Measurements from ENCODE around the gene RBM20.

The RBM20 gene

GRCh38 chr10:110843031-110843430 is 198.9 kb downstream of the RBM20 start:
- TF ChIP-seq ZNF8 (CRISPR knock-in tag; IDR thresholded peaks at IDR 0.05) (no peak), PPARA (CRISPR knock-in tag; IDR thresholded peaks at IDR 0.05; ENCODE audit: borderline replicate concordance) (no peak), ZFP30 (CRISPR knock-in tag; IDR thresholded peaks at IDR 0.05) (no peak), BACH2 (CRISPR knock-in tag; IDR thresholded peaks at IDR 0.05; ENCODE audit: borderline replicate concordance) (no peak), ZFP3 (CRISPR knock-in tag; IDR thresholded peaks at IDR 0.05) (no peak), CSDC2 (CRISPR knock-in tag; IDR thresholded peaks at IDR 0.05) (no peak), OSR1 (CRISPR knock-in tag; IDR thresholded peaks at IDR 0.05) (no peak), TCF4 (CRISPR knock-in tag; IDR thresholded peaks at IDR 0.05; ENCODE audit: borderline replicate concordance) (no peak), CSRNP3 (CRISPR knock-in tag; IDR thresholded peaks at IDR 0.05) (no peak), ARNTL (CRISPR knock-in tag; IDR thresholded peaks at IDR 0.05; ENCODE audit: borderline replicate concordance, low read depth) (no peak), SNAI2 (CRISPR knock-in tag; IDR thresholded peaks at IDR 0.05) (no peak), POU6F1 (CRISPR knock-in tag; IDR thresholded peaks at IDR 0.05; ENCODE audit: borderline replicate concordance, low read depth) (no peak), CREB5 (CRISPR knock-in tag; IDR thresholded peaks at IDR 0.05; ENCODE audit: low read depth) (no peak), ESRRG (CRISPR knock-in tag; IDR thresholded peaks at IDR 0.05) (no peak), PATZ1 (CRISPR knock-in tag; IDR thresholded peaks at IDR 0.05; ENCODE audit: borderline replicate concordance) (no peak), TSHZ2 (CRISPR knock-in tag; IDR thresholded peaks at IDR 0.05) (no peak), ZC3H10 (CRISPR knock-in tag; IDR thresholded peaks at IDR 0.05) (no peak), ZNF70 (CRISPR knock-in tag; IDR thresholded peaks at IDR 0.05) (no peak), TOX (CRISPR knock-in tag; IDR thresholded peaks at IDR 0.05; ENCODE audit: borderline replicate concordance) (no peak)
- ATAC-seq = no peak

GRCh38 chr10:110843796-110844616 is 199.9 kb downstream of the RBM20 start:
- ATAC-seq = no peak
- no peak for TF ChIP-seq OSR1 (CRISPR knock-in tag; IDR thresholded peaks at IDR 0.05)
- TF ChIP-seq POU6F1 (CRISPR knock-in tag; IDR thresholded peaks at IDR 0.05; ENCODE audit: borderline replicate concordance, low read depth) = no peak
- TF ChIP-seq SNAI2 (CRISPR knock-in tag; IDR thresholded peaks at IDR 0.05) = no peak
- no peak for TF ChIP-seq ZFP30 (CRISPR knock-in tag; IDR thresholded peaks at IDR 0.05)
- TF ChIP-seq PPARA (CRISPR knock-in tag; IDR thresholded peaks at IDR 0.05; ENCODE audit: borderline replicate concordance) = no peak
- no peak for TF ChIP-seq CSRNP3 (CRISPR knock-in tag; IDR thresholded peaks at IDR 0.05)
- no peak for TF ChIP-seq ARNTL (CRISPR knock-in tag; IDR thresholded peaks at IDR 0.05; ENCODE audit: borderline replicate concordance, low read depth)
- TF ChIP-seq ZFP3 (CRISPR knock-in tag; IDR thresholded peaks at IDR 0.05) = no peak
- TF ChIP-seq GLIS3 (CRISPR knock-in tag; IDR thresholded peaks at IDR 0.05) = no peak
- no peak for TF ChIP-seq RARB (CRISPR knock-in tag; IDR thresholded peaks at IDR 0.05)
- TF ChIP-seq ZNF70 (CRISPR knock-in tag; IDR thresholded peaks at IDR 0.05) = no peak
- TF ChIP-seq ESRRG (CRISPR knock-in tag; IDR thresholded peaks at IDR 0.05) = no peak

All from SK-N-SH treated with all-trans-retinoic acid at 6 μM for 48 hours (cell line).